Naive thymus-derived CD8-positive, alpha-beta T cell (primary cell): Measurements from ENCODE around the gene NLRP6. TPM values are rescaled to one million over a fixed set of nuclear protein-coding genes. Genes with fewer than 3 reads are reported as not detected.

ENCODE experiments used
- ATAC-seq, 2 donors: fragments of 150-1000 bp; cut with Tn5 transposase in 1 of 2; sonication (Bioruptor Pico), chemical (Tn5 transposase) in 1 of 2; 1 replicate in 1 of 2; 2 replicates in 1 of 2; pipeline ENCODE4 v1.10.0; 2021; ENCODE audit warnings: mild to moderate bottlenecking in 2 of 2, moderate library complexity in 2 of 2
- POLR2A ChIA-PET: fragments of 350-600 bp; sonication (Branson Sonifier 250); formaldehyde crosslinking; loops from one replicate; lab custom pipeline; 2021; ENCODE audit warnings: antibody characterized with exemption; lab: Charles Lee
- DNase-seq, 10 donors: peaks; one replicate each; pipeline versions ENCODE4 v3.0.0 to v3.0.0-alpha.2; 2020 to 2022
- H3K27ac Mint-ChIP-seq, 10 donors: one replicate each; pipeline ENCODE4 v1.8.0; 2020 to 2022; ENCODE audit warnings: mild to moderate bottlenecking in 10 of 10, mixed read lengths in 10 of 10, moderate library complexity in 4 of 10, inconsistent platforms in 1 of 10
- H3K27me3 Mint-ChIP-seq, 5 donors: one replicate each; pipeline ENCODE4 v1.8.0; 2021 to 2022; ENCODE audit warnings: mixed read lengths in 5 of 5
- H3K36me3 Mint-ChIP-seq, 3 donors: one replicate each; pipeline ENCODE4 v1.8.0; 2020 to 2022; ENCODE audit warnings: mixed read lengths in 3 of 3, mild to moderate bottlenecking in 2 of 3, inconsistent platforms in 1 of 3
- H3K4me1 Mint-ChIP-seq, 4 donors: one replicate each; pipeline ENCODE4 v1.8.0; 2021 to 2022; ENCODE audit warnings: mixed read lengths in 4 of 4
- H3K4me3 Mint-ChIP-seq, 10 donors: one replicate each; pipeline ENCODE4 v1.8.0; 2020 to 2022; ENCODE audit warnings: mild to moderate bottlenecking in 10 of 10, mixed read lengths in 10 of 10, moderate library complexity in 6 of 10, inconsistent platforms in 1 of 10
- H3K9me3 Mint-ChIP-seq, 9 donors: one replicate each; pipeline ENCODE4 v1.8.0; 2020 to 2022; ENCODE audit warnings: mixed read lengths in 9 of 9, mild to moderate bottlenecking in 3 of 9, inconsistent platforms in 1 of 9, moderate library complexity in 1 of 9
- polyA plus RNA-seq, 3 donors: library from polyadenylated mRNA; unstranded; fragments of 300-500 nt; fragmentation: Illumina TruSeq; gene quantifications; one replicate each; pipeline ENCODE4 v1.2.3, GENCODE V29; 2021
- total RNA-seq, 8 experiments: library from RNA in 2 of 8; stranded (reverse) in 2 of 8; gene quantifications; one replicate each; pipeline ENCODE4 v1.2.3 and lab custom pipeline; 2021 to 2026

NLRP6 gene
- total and polyA plus RNA-seq, 5 experiments from 2014 or later, result 9.1 to 32.0 (median 25.9) TPM

GRCh38 chr11:271319-271715 is 6.9 kb upstream of the NLRP6 start:
- DNase-seq, result peak in 1 of 10 donors; percentile 13

GRCh38 chr11:272195-272930 is 5.8 kb upstream of the NLRP6 start:
- POLR2A ChIA-PET, result interaction anchor here (1.0 to 21.0 kb wide), 4 partner anchors 14 to 44 kb away, joined by 3 to 863 read pairs (median 4); partner anchors contain the start of genes NLRP6 and PGGHG
- Mint-ChIP-seq H3K36me3 (peaks cover 0 to 4% (median 3%) of the 10 kb centered on the region in 3 donors), H3K27me3 (no peaks in the 10 kb centered on the region), H3K4me1 (peaks cover 14 to 50% (median 34%) of the 10 kb centered on the region in 4 donors), H3K9me3 (peaks cover 0 to 7% (median 0%) of the 10 kb centered on the region in 9 donors), H3K27ac (peak overlapping the region in 9 of 10 donors; percentile 2 to 96 (median 76)), H3K4me3 (no peak overlapping the region)
- DNase-seq (peak in 1 of 10 donors; percentile 11), ATAC-seq (no peak)

More at GRCh38 chr11:271319-271715, 6.9 kb upstream of the NLRP6 start:
- H3K4me1 Mint-ChIP-seq, result peaks cover 16 to 51% (median 36%) of the 10 kb centered on the region in 4 donors
- ATAC-seq, result no peak
- H3K9me3 Mint-ChIP-seq, result peaks cover 0 to under 1% (median 0%) of the 10 kb centered on the region in 9 donors
- no peak overlapping the region for H3K4me3 Mint-ChIP-seq
- POLR2A ChIA-PET, result interaction anchor here (0.6 to 21.0 kb wide), 4 partner anchors 10 to 46 kb away, joined by 3 to 863 read pairs (median 3); partner anchors contain the start of genes NLRP6 and PGGHG
- H3K27ac Mint-ChIP-seq, result peak overlapping the region in 4 of 10 donors; percentile 11 to 96 (median 69)
- H3K27me3 Mint-ChIP-seq, result no peaks in the 10 kb centered on the region
- peaks cover 0 to 2% (median 0%) of the 10 kb centered on the region in 3 donors for H3K36me3 Mint-ChIP-seq

- Mint-ChIP-seq H3K27ac (peak overlapping the region in 6 of 10 donors; percentile 29 to 83 (median 63)), H3K27me3 (no peaks in the 10 kb centered on the region), H3K9me3 (peaks cover 0 to 9% (median 0%) of the 10 kb centered on the region in 9 donors), H3K4me3 (no peak overlapping the region), H3K4me1 (peaks cover 18 to 50% (median 35%) of the 10 kb centered on the region in 4 donors), H3K36me3 (peaks cover 0 to 4% (median 3%) of the 10 kb centered on the region in 3 donors)
- no peak for ATAC-seq
- POLR2A ChIA-PET, result interaction anchor here (1.3 to 21.0 kb wide), 2 partner anchors 14 to 43 kb away, joined by 4 to 863 read pairs; partner anchors contain the start of genes NLRP6 and PGGHG
- DNase-seq, result peak in 1 of 10 donors; percentile 10
Observed at GRCh38 chr11:272931-273198, 5.3 kb upstream of the NLRP6 start.

GRCh38 chr11:276219-276618 is 2.0 kb upstream of the NLRP6 start:
- POLR2A ChIA-PET, result interaction anchor here (0.6 to 21.0 kb wide), 4 partner anchors 9 to 50 kb away, joined by 3 to 863 read pairs (median 4); partner anchors contain the start of genes NLRP6 and PGGHG
- H3K4me3 Mint-ChIP-seq, result no peak overlapping the region
- H3K27me3 Mint-ChIP-seq, result peaks cover 0 to 3% (median 0%) of the 10 kb centered on the region in 5 donors
- peaks cover 0 to 9% (median 0%) of the 10 kb centered on the region in 9 donors for H3K9me3 Mint-ChIP-seq
- peak overlapping the region in 6 of 10 donors; percentile 81 to 98 (median 92) for H3K27ac Mint-ChIP-seq
- DNase-seq, result no peak
- peaks cover 17 to 40% (median 24%) of the 10 kb centered on the region in 4 donors for H3K4me1 Mint-ChIP-seq
- H3K36me3 Mint-ChIP-seq, result peaks cover 0 to 4% (median 3%) of the 10 kb centered on the region in 3 donors
- ATAC-seq, result no peak

GRCh38 chr11:279040-279965 is 1.1 kb downstream of the NLRP6 start:
- POLR2A ChIA-PET, result interaction anchor here (0.6 to 21.0 kb wide), 27 partner anchors 4 to 425 kb away, joined by 3 to 863 read pairs (median 5); partner anchors contain the start of genes BET1L, IFITM1, IFITM5 and NLRP6
- H3K27me3 Mint-ChIP-seq, result peaks cover 0 to 14% (median 0%) of the 10 kb centered on the region in 5 donors

GRCh38 chr11:279966-280705 is 1.9 kb downstream of the NLRP6 start:
- H3K27ac Mint-ChIP-seq, result peak overlapping the region in 8 of 10 donors; percentile 84 to 92 (median 88)
- H3K36me3 Mint-ChIP-seq, result peaks cover 0 to 15% (median 4%) of the 10 kb centered on the region in 3 donors
- peaks cover 0 to 14% (median 0%) of the 10 kb centered on the region in 5 donors for H3K27me3 Mint-ChIP-seq
- peaks cover 0 to 9% (median 0%) of the 10 kb centered on the region in 9 donors for H3K9me3 Mint-ChIP-seq
- peak overlapping the region; percentile 82 to 95 (median 92) for H3K4me3 Mint-ChIP-seq
- peak in 6 of 10 donors; percentile 44 to 83 (median 58) for DNase-seq
- H3K4me1 Mint-ChIP-seq, result peaks cover 26 to 62% (median 53%) of the 10 kb centered on the region in 4 donors
- POLR2A ChIA-PET, result interaction anchor here (0.5 to 21.0 kb wide), 20 partner anchors 5 to 296 kb away, joined by 3 to 863 read pairs (median 9); partner anchors contain the start of genes BET1L, IFITM1, IFITM5 and NLRP6
- peak; percentile 51 to 65 for ATAC-seq

More at GRCh38 chr11:279040-279965, 1.1 kb downstream of the NLRP6 start:
- Mint-ChIP-seq H3K36me3 (peaks cover 0 to 12% (median 4%) of the 10 kb centered on the region in 3 donors), H3K27ac (peak overlapping the region in 9 of 10 donors; percentile 81 to 98 (median 95)), H3K9me3 (peaks cover 0 to 9% (median 0%) of the 10 kb centered on the region in 9 donors), H3K4me3 (peak overlapping the region; percentile 77 to 94 (median 92)), H3K4me1 (peaks cover 27 to 60% (median 51%) of the 10 kb centered on the region in 4 donors)
- ATAC-seq, result peak; percentile 21 to 27
- DNase-seq, result peak in 3 of 10 donors; percentile 2 to 41 (median 24)

- ATAC-seq (peak; percentile 35 to 43), DNase-seq (peak in 3 of 10 donors; percentile 42 to 62 (median 61))
- Mint-ChIP-seq H3K9me3 (peaks cover 0 to 9% (median 0%) of the 10 kb centered on the region in 9 donors), H3K27me3 (peaks cover 0 to 14% (median 0%) of the 10 kb centered on the region in 5 donors), H3K4me3 (peak overlapping the region; percentile 82 to 95 (median 93)), H3K4me1 (peaks cover 25 to 70% (median 54%) of the 10 kb centered on the region in 4 donors), H3K36me3 (peaks cover 0 to 15% (median 4%) of the 10 kb centered on the region in 3 donors), H3K27ac (peak overlapping the region; percentile 76 to 96 (median 94))
- POLR2A ChIA-PET, result interaction anchor here (0.9 to 21.0 kb wide), 17 partner anchors 5 to 226 kb away, joined by 3 to 863 read pairs (median 15); partner anchors contain the start of genes BET1L, IFITM1, IFITM5 and NLRP6
Observed at GRCh38 chr11:280706-281485, 2.7 kb downstream of the NLRP6 start.

GRCh38 chr11:281486-282161 is 3.4 kb downstream of the NLRP6 start:
- Mint-ChIP-seq H3K27ac (peak overlapping the region; percentile 76 to 96 (median 94)), H3K4me1 (peaks cover 25 to 67% (median 55%) of the 10 kb centered on the region in 4 donors), H3K27me3 (peaks cover 0 to 14% (median 0%) of the 10 kb centered on the region in 5 donors), H3K9me3 (peaks cover 0 to 6% (median 0%) of the 10 kb centered on the region in 9 donors), H3K36me3 (peaks cover 0 to 12% (median under 1%) of the 10 kb centered on the region in 3 donors), H3K4me3 (peak overlapping the region; percentile 82 to 95 (median 93))
- POLR2A ChIA-PET, result interaction anchor here (0.6 to 21.0 kb wide), 17 partner anchors 5 to 276 kb away, joined by 3 to 863 read pairs (median 15); partner anchors contain the start of genes BET1L, IFITM1, IFITM5 and NLRP6
- ATAC-seq (peak; percentile 3 to 17), DNase-seq (peak in 2 of 10 donors; percentile 1 to 28)

- ATAC-seq (no peak), DNase-seq (peak in 1 of 10 donors; percentile 11)
- H3K27ac Mint-ChIP-seq, result peak overlapping the region; percentile 59 to 96 (median 94)
- peaks cover 29 to 67% (median 59%) of the 10 kb centered on the region in 4 donors for H3K4me1 Mint-ChIP-seq
- peaks cover 0 to 11% (median 0%) of the 10 kb centered on the region in 3 donors for H3K36me3 Mint-ChIP-seq
- POLR2A ChIA-PET, result interaction anchor here (0.6 to 21.0 kb wide), 12 partner anchors 5 to 275 kb away, joined by 3 to 863 read pairs (median 26); partner anchors contain the start of genes BET1L, IFITM1, IFITM5 and NLRP6
- peaks cover 0 to 14% (median 0%) of the 10 kb centered on the region in 5 donors for H3K27me3 Mint-ChIP-seq
- H3K9me3 Mint-ChIP-seq, result peaks cover 0 to 2% (median 0%) of the 10 kb centered on the region in 9 donors
- H3K4me3 Mint-ChIP-seq, result peak overlapping the region; percentile 82 to 95 (median 93)
Observed at GRCh38 chr11:282171-282570, 4.0 kb downstream of the NLRP6 start.
